SK-N-SH (cell line): ENCODE results near the gene VPREB1. TPM values are rescaled to one million over a fixed set of nuclear protein-coding genes. Genes with fewer than 3 reads are reported as not detected.
"Not testable (repeated sequence)": the region's sequence is repeated elsewhere in the genome, so short reads cannot be mapped to it uniquely, and the experiment has no call there.

Source experiments
- CTCF ChIA-PET: fragments of 300-600, 350-600 bp; formaldehyde crosslinking; extraction: SDS; loops from one replicate; lab custom pipeline; 2021; lab: Yijun Ruan, JAX
- POLR2A ChIA-PET: fragments of 350-600 bp; sonication (Branson Sonifier 250); formaldehyde crosslinking; extraction: SDS; loops from one replicate; lab custom pipeline; 2020; ENCODE audit warnings: antibody characterized with exemption, inconsistent platforms; lab: Yijun Ruan, JAX
- DNase-seq: peaks from one replicate; pipeline ENCODE4 v3.0.0; 2012
- H2AFZ ChIP-seq: fragments of 200-600 bp; sonication (generic); 2 replicates; pipeline ENCODE4 v1.8.1; 2016; ENCODE audit warnings: antibody characterized with exemption, mild to moderate bottlenecking, low read depth
- H3F3A ChIP-seq: fragments of 200-600 bp; sonication (generic); replicated peaks from 2 replicates; pipeline ENCODE3; 2016; ENCODE audit warnings: antibody characterized with exemption, mild to moderate bottlenecking; ENCODE audit not compliant: insufficient read depth
- H3K27ac ChIP-seq, 2 experiments: fragments of 200-500 bp in 1 of 2; fragments of 200-600 bp in 1 of 2; sonication (Bioruptor generic) in 1 of 2; sonication (generic), shearing (Covaris generic) in 1 of 2; 2 replicates each; pipeline versions ENCODE4 v1.5.1 to v1.6.1; 2014 to 2016; ENCODE audit warnings: low read depth in 2 of 2, inconsistent platforms in 1 of 2, low read length in 1 of 2, mild to moderate bottlenecking in 1 of 2, mixed read lengths in 1 of 2
- H3K27me3 ChIP-seq: fragments of 200-600 bp; sonication (generic), shearing (Covaris generic); 2 replicates; pipeline ENCODE4 v1.6.1; 2016; ENCODE audit warnings: mixed run types; ENCODE audit not compliant: insufficient read depth
- H3K36me3 ChIP-seq, 2 experiments: fragments of 200-500 bp in 1 of 2; fragments of 200-600 bp in 1 of 2; sonication (Bioruptor generic) in 1 of 2; sonication (generic) in 1 of 2; replicated peaks in 1 of 2; 2 replicates each; pipeline versions ENCODE3 to v1.5.1; 2014 to 2016; ENCODE audit warnings: low read length in 1 of 2, mild to moderate bottlenecking in 1 of 2; ENCODE audit not compliant: insufficient read depth in 2 of 2, control insufficient read depth in 1 of 2
- H3K4me1 ChIP-seq, 2 experiments: fragments of 200-500 bp in 1 of 2; fragments of 200-600 bp in 1 of 2; sonication (Bioruptor generic) in 1 of 2; sonication (generic), shearing (Covaris generic) in 1 of 2; 2 replicates each; pipeline versions ENCODE4 v1.5.1 to v1.6.1; 2014 to 2016; ENCODE audit warnings: low read depth in 1 of 2, low read length in 1 of 2, mixed run types in 1 of 2; ENCODE audit not compliant: insufficient read depth in 2 of 2, control insufficient read depth in 1 of 2
- H3K4me2 ChIP-seq: fragments of 200-600 bp; sonication (generic), shearing (Covaris generic); 2 replicates; pipeline ENCODE4 v1.6.1; 2017; ENCODE audit warnings: mixed run types
- H3K4me3 ChIP-seq, 2 experiments: fragments of 200-500 bp in 1 of 2; fragments of 200-600 bp in 1 of 2; sonication (Bioruptor generic) in 1 of 2; sonication (generic), shearing (Covaris generic) in 1 of 2; 2 replicates each; pipeline versions ENCODE4 v1.5.1 to v1.8.1; 2014 to 2016; ENCODE audit warnings: low read depth in 2 of 2, inconsistent platforms in 1 of 2, low read length in 1 of 2, mild to moderate bottlenecking in 1 of 2, mixed read lengths in 1 of 2, moderate library complexity in 1 of 2
- H3K79me2 ChIP-seq: fragments of 200-600 bp; sonication (generic); 2 replicates; pipeline ENCODE4 v1.8.1; 2017; ENCODE audit warnings: mild to moderate bottlenecking; ENCODE audit not compliant: insufficient read depth
- H3K9ac ChIP-seq: fragments of 200-600 bp; sonication (generic); 2 replicates; pipeline ENCODE4 v1.6.1; 2017; ENCODE audit warnings: mixed run types
- H3K9me2 ChIP-seq: fragments of 200-600 bp; sonication (generic); 2 replicates; pipeline ENCODE4 v1.6.1; 2017; ENCODE audit warnings: mixed run types
- H3K9me3 ChIP-seq: fragments of 200-600 bp; sonication (generic); 2 replicates; pipeline ENCODE4 v1.6.1; 2017; ENCODE audit warnings: mixed run types, mild to moderate bottlenecking, moderate library complexity
- H4K20me1 ChIP-seq: fragments of 200-600 bp; sonication (generic); 2 replicates; pipeline ENCODE4 v1.6.1; 2017; ENCODE audit warnings: mild to moderate bottlenecking, mixed run types; ENCODE audit not compliant: insufficient read depth
- FOSL2 ChIP-seq: IDR thresholded peaks from 2 replicates; pipeline ENCODE4 v1.4.0; 2012; ENCODE audit warnings: low read depth, mild to moderate bottlenecking, moderate library complexity, borderline replicate concordance
- TCF12 ChIP-seq: IDR thresholded peaks from 2 replicates; pipeline ENCODE4 v1.4.0; 2012
- WGBS: methylation state at CpG from one replicate; pipeline ENCODE4 v1.1.6; 2017; ENCODE audit warnings: low lambda C conversion rate; 5-methylcytosine and 5-hydroxymethylcytosine counted together
- polyA plus RNA-seq, 3 experiments: library from polyadenylated mRNA; depleted of rRNA; stranded (reverse); fragments of >200 nt; gene quantifications; 2 replicates each; pipeline ENCODE4 v1.2.3, GENCODE V29; 2012

Gene VPREB1
- polyA plus RNA-seq, 1 of the 3 experiments (the other 2 are of a cell fraction), result not detected

GRCh38 chr22:22270036-22270676, 25.6 kb downstream of the VPREB1 start:
- H4K20me1 ChIP-seq, DNase-seq, H3K9me3 ChIP-seq, H3K9me2 ChIP-seq, H3K9ac ChIP-seq, H3K36me3 ChIP-seq, CTCF ChIA-PET, H3K79me2 ChIP-seq, POLR2A ChIA-PET, H3K4me2 ChIP-seq, H2AFZ ChIP-seq, H3K4me3 ChIP-seq, H3F3A ChIP-seq, H3K27me3 ChIP-seq, H3K4me1 ChIP-seq: not testable (repeated sequence)
- TF ChIP-seq FOSL2 (peak; percentile 9; the same call in 1 of the 2 replicates), TCF12 (0 out of 2 replicates have a peak, but pooled peaks have one; percentile 5)
- 90% methylated on average over 6 of the region's 7 CpGs for WGBS
- peak overlapping the region in 1 of 2 experiments; percentile 36; a peak in 1 of 4 replicates for H3K27ac ChIP-seq

DNA sequence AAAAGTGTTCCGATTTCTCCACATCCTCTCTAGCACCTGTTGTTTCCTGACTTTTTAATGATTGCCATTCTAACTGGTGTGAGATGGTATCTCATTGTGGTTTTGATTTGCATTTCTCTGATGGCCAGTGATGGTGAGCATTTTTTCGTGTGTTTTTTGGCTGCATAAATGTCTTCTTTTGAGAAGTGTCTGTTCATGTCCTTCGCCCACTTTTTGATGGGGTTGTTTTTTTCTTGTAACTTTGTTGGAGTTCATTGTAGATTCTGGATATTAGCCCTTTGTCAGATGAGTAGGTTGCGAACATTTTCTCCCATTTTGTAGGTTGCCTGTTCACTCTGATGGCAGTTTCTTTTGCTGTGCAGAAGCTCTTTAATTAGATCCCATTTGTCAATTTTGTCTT, 32.8 kb downstream of the VPREB1 start:
- POLR2A ChIA-PET, H3F3A ChIP-seq, H3K79me2 ChIP-seq, H3K27me3 ChIP-seq, H3K9me3 ChIP-seq, H3K27ac ChIP-seq, H3K9ac ChIP-seq, H3K36me3 ChIP-seq, H3K4me2 ChIP-seq, H2AFZ ChIP-seq, DNase-seq, H3K4me1 ChIP-seq, H3K9me2 ChIP-seq, H4K20me1 ChIP-seq, CTCF ChIA-PET, H3K4me3 ChIP-seq: not testable (repeated sequence)
- WGBS, result 100% methylated on average over 3 of the region's 4 CpGs

GRCh38 chr22:22284962-22285756, 40.6 kb downstream of the VPREB1 start:
- CTCF ChIA-PET, H3K27ac ChIP-seq, DNase-seq, H3K4me3 ChIP-seq, H3K9me2 ChIP-seq, H3K27me3 ChIP-seq, H3K9me3 ChIP-seq, H2AFZ ChIP-seq, H3F3A ChIP-seq, H4K20me1 ChIP-seq, H3K79me2 ChIP-seq, H3K4me2 ChIP-seq, H3K4me1 ChIP-seq, H3K36me3 ChIP-seq, POLR2A ChIA-PET, H3K9ac ChIP-seq: not testable (repeated sequence)

DNA sequence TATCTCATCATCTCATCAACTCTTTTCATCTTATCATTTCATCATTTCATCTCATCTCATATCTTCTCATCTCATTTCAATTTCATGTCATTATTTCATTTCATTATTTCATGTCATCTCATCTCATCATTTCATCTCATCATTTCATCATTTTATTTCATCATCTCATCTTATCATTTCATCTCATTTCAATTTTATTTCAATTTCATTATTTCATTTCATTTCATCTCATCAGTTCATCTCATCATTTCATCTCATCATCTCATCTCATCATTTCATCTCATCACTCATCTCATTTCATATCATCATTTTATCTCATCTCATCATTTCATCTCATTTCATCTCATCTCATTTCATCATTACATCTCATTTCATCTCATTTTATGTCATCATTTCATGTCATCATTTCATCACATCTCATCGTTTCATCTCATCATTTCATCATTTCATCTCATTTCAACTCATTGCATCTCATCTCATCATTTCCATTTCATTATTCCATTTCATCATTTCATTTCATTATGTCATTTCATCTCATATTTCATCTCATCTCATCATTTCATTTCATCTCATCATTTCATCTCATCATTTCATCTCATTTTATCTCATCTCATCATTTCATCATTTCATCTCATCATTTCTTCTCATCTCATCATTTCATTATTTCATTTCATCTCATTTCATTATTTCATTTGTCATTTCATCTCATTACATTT, 42.0 kb downstream of the VPREB1 start:
- H3K9me2 ChIP-seq, DNase-seq, POLR2A ChIA-PET, H3K9me3 ChIP-seq, H3K79me2 ChIP-seq, H3K4me2 ChIP-seq, H3K27me3 ChIP-seq, H3K4me1 ChIP-seq, H3K27ac ChIP-seq, H3K9ac ChIP-seq, H3K36me3 ChIP-seq, H2AFZ ChIP-seq, CTCF ChIA-PET, H3K4me3 ChIP-seq, H4K20me1 ChIP-seq, H3F3A ChIP-seq: not testable (repeated sequence)
- 90% methylated on average over 1 of the region's 1 CpG for WGBS

- H3K9me3 ChIP-seq, H3K4me2 ChIP-seq, H3K27ac ChIP-seq, H4K20me1 ChIP-seq, DNase-seq, H3K36me3 ChIP-seq, H2AFZ ChIP-seq, H3K4me1 ChIP-seq, CTCF ChIA-PET, H3F3A ChIP-seq, H3K9ac ChIP-seq, H3K9me2 ChIP-seq, H3K27me3 ChIP-seq, H3K4me3 ChIP-seq, POLR2A ChIA-PET, H3K79me2 ChIP-seq: not testable (repeated sequence)
- 93% methylated on average over 5 of the region's 5 CpGs for WGBS
Observed at GRCh38 chr22:22287106-22287626, 42.6 kb downstream of the VPREB1 start.

DNA sequence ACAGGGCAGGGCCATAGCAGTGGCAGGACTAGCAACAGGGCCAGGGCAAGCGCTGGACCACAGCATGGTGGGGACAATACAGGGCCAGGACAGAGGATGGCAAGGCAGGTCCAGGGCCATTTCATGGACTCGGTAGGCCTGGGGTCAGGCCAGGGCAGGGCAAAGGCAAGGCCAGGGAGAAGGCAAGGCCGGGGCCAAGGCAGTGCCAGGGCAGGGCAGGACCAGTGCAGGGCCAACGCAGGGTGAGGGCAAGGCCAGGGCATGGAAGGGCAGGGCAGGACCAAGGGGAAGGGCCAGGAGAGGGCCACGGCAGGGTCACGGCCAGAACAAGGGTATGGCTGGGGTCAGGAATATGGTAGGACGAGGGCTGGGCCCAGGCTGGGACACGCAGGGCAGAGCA, 45.1 kb downstream of the VPREB1 start:
- H3K4me3 ChIP-seq, H3K27ac ChIP-seq, H4K20me1 ChIP-seq, H2AFZ ChIP-seq, H3K9me3 ChIP-seq, H3K9me2 ChIP-seq, H3K79me2 ChIP-seq, DNase-seq, POLR2A ChIA-PET, H3F3A ChIP-seq, H3K4me1 ChIP-seq, H3K4me2 ChIP-seq, H3K27me3 ChIP-seq, CTCF ChIA-PET, H3K9ac ChIP-seq, H3K36me3 ChIP-seq: not testable (repeated sequence)
- WGBS, result 91% methylated on average over 8 of the region's 8 CpGs
